CD4-positive, alpha-beta T cell treated with Interleukin-15 for 4 hours (primary cell): Measurements from ENCODE around the gene ATP10B.

Experiments used
- DNase-seq: peaks from one replicate; pipeline ENCODE4 v3.0.0-alpha.2; 2020; ENCODE audit warnings: low spot score

Gene ATP10B

DNA sequence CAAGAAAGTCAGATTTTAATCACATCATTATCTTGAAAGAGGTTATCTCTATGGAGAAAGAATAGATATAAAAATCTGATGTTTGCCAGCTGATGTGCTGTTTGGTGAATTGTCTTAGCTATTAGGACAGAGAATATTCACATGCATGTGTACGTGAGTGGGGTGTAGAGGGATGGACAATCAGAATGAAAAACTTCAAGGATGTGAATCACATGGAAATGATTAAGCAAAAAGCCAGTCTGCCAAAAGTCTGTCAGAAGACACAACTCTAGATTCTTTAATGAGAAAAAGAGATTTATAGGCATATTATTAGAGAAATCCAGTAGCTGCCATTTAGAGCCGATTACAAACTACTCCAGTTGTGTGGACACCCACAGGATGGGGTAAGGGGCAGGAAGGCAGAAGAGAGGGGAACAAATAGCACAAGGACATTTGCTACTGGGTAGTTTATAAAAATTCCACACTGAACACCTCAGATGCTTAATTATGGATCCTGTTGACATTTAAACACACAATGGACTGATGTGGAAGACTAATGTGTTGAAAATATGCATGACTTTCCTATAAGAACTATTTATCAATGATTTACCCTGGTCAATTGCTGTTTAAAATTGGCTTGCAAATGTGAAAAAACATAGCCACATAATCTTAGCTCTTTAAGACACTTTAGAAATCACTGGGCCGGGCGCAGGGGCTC lies 302.9 kb downstream of the ATP10B start:
- DNase-seq = no peak

DNA sequence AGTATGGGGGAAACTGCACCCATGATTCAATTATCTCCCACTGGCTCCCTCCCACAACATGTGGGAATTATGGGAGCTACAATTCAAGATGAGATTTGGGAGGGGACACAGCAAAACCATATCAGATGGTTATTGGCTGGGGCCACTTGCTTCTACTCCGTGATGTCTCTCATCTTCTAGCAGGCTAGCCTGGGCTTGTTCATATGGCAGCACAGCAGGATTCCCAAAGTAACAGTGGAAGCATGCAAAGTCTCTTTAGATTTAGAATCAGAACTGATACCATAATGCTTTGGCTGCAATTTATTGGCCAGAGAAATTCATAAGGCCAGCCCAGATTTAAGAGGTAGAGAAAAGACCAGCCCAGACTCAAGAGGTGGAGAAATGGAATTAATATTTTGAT lies 304.1 kb downstream of the ATP10B start:
- no peak for DNase-seq

DNA sequence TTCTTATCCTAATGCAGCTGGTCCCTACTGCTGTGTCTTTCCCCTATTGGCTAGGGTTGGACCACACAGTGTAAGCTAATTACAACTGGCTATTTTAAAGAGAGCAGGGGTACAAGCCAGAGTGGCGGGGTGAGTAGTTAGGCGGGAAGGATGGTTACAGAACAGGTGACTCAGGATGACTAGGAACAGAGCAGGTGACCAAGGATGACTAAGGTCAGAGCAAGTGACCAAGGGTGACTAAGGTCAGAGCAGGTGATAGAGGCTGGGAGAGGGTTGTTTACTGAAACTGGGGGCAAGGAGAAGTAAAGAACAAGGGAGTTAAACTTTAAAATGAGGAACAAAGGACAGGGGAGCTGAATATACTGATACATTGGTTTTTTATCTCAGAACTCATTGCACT lies 304.9 kb downstream of the ATP10B start:
- no peak for DNase-seq

- no peak for DNase-seq
These were observed 306.2 kb downstream of the ATP10B start for GRCh38 chr5:160545832-160546231.

GRCh38 chr5:160543395-160543794 lies 308.6 kb downstream of the ATP10B start:
- no peak for DNase-seq

GRCh38 chr5:160542840-160543239 lies 309.2 kb downstream of the ATP10B start:
- no peak for DNase-seq

DNA sequence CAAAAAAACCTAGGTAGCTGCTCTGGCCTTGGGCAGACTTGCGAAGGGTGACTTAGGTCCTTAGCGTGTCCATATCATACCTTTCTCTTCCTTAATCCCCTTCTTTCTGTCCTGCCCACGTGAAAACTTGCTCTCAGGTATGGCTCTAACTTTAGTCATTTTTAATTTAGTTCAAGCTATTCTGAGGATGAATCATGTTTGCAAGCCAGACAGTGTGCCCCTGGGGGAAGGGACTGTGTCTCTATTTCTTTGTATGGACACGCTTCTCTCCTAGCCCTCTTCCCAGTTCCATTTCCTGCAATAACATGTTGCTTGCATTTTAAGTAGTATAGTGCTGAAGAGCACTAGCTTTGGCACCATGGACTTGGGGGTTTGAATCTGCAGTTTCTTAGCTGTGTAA lies 309.7 kb downstream of the ATP10B start:
- DNase-seq = no peak

GRCh38 chr5:160539431-160539830 lies 312.6 kb downstream of the ATP10B start:
- no peak for DNase-seq

- no peak for DNase-seq
These were observed 314.1 kb downstream of the ATP10B start for GRCh38 chr5:160537940-160538339.

- DNase-seq = no peak
These were observed 314.9 kb downstream of the ATP10B start for GRCh38 chr5:160537116-160537515.

DNA sequence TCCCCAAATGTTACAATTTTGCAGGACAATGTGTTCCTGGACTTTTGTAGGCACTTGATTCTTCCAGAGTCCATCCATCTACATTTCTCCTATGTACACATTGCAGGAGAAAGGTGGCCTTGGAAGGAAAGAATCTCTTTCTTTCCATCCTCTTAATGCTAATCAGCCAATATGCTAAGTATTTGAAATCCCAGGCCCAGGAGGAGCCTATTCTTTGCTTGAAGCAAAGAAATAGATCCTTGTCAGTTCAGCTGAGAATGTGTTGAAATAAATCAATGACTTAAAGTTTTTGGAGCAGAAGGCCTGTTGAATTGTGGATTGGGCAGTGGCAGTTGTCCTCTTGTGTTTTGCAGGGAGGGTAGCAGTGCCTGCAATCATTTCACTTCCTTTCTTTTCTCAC lies 317.1 kb downstream of the ATP10B start:
- no peak for DNase-seq

- no peak for DNase-seq
These were observed 317.9 kb downstream of the ATP10B start for GRCh38 chr5:160534125-160534524.

DNA sequence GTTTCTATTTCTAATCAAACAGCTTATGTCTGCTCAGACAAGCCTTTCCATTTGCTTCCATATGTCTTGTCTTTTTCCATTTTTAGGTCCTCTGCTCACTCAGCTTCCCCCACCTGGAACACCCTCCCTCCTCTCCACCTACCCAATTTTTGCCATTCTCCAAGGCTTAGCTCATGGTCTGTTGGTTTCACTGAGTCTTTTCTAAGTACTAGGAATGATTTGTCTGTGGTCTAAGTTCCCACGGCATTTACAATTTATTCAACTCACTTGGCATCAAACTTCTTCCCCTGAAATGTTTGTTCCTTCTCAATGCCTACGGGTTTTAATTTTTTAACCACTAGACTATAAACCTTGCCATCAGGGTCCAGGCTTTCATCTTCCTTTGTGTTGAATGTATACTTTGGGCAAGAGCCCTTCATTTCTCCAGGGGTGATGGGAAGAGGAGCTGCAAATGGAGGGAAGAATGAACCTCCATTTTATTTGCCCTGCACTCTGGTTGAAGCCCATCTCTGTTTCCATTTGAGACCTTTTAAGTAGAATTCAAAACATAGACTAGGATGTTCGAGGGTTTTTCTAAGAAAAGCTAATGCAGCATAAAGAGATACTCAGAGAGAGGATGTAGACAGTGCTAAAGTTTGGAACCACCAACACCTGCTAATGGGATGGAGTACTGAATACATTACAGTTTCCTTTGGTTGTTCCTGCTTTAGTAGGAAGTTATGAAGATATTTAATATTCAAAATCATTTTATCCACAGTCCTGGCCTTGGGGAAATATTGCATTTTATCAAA lies 326.3 kb downstream of the ATP10B start:
- no peak for DNase-seq

DNA sequence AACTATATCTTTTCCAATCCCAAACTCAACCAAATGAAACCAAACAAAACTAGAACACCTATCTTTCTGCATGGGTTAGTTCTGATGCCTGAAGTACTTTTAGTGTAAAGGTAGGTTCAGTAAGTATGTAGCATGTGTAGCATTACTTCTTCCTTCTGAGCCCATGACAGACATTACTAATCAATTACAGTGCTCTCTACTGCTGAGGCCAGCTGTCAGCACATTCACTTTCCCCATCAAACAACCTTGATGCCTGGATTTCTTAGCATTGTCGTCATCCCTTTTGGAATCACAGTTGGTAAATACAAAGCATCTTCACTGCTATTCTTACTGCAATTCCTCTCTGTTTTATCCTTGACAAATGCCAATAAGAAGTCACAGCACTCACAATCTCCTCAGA lies 327.2 kb downstream of the ATP10B start:
- no peak for DNase-seq

- DNase-seq = no peak
These were observed 328.4 kb downstream of the ATP10B start for GRCh38 chr5:160523502-160524163.

- DNase-seq = no peak
These were observed 330.7 kb downstream of the ATP10B start for GRCh38 chr5:160521392-160521663.

GRCh38 chr5:160520609-160521391 lies 331.2 kb downstream of the ATP10B start:
- no peak for DNase-seq

- DNase-seq = no peak
These were observed 335.1 kb downstream of the ATP10B start for GRCh38 chr5:160516696-160517530.

DNA sequence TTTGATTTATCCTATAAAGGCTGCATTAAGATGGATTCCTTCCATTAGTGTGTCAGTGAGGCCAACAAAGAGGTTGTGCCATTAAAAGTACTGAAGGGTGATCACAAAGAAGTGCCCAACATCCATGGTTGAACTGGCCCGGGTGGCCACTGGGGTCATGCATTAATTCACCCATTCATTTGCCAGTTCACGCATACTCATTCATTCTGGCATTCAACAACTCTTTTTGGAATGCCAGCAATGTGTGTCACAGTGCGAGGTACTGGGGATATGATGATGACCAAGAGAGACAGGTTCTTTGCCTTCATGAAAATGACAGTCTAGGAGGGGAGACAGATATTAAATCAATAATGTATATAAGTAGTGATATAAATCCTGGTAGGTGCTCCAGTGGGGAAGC lies 337.1 kb downstream of the ATP10B start:
- DNase-seq = no peak

- DNase-seq = no peak
These were observed 337.8 kb downstream of the ATP10B start for GRCh38 chr5:160514191-160514590.

GRCh38 chr5:160513485-160513884 lies 338.5 kb downstream of the ATP10B start:
- DNase-seq = no peak
